ENCODE results near the gene CSMD2.

- TF ChIP-seq, protein P1, sequence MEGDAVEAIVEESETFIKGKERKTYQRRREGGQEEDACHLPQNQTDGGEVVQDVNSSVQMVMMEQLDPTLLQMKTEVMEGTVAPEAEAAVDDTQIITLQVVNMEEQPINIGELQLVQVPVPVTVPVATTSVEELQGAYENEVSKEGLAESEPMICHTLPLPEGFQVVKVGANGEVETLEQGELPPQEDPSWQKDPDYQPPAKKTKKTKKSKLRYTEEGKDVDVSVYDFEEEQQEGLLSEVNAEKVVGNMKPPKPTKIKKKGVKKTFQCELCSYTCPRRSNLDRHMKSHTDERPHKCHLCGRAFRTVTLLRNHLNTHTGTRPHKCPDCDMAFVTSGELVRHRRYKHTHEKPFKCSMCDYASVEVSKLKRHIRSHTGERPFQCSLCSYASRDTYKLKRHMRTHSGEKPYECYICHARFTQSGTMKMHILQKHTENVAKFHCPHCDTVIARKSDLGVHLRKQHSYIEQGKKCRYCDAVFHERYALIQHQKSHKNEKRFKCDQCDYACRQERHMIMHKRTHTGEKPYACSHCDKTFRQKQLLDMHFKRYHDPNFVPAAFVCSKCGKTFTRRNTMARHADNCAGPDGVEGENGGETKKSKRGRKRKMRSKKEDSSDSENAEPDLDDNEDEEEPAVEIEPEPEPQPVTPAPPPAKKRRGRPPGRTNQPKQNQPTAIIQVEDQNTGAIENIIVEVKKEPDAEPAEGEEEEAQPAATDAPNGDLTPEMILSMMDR (conservative IDR thresholded peaks at IDR 0.05), result no peak
- TF ChIP-seq EZH2 (IDR thresholded peaks at IDR 0.05; ENCODE audit: low read depth), result no peak
These were observed 586.2 kb downstream of the CSMD2 start for GRCh38 chr1:33578557-33579448.

Data from PC-9 (cell line).